Measurements from ENCODE around the gene RAB11FIP3. TPM values are rescaled to one million over a fixed set of nuclear protein-coding genes. Genes with fewer than 3 reads are reported as not detected.

Gene RAB11FIP3
- total RNA-seq, 1 experiment from 2014 or later = 12.8 TPM

DNA sequence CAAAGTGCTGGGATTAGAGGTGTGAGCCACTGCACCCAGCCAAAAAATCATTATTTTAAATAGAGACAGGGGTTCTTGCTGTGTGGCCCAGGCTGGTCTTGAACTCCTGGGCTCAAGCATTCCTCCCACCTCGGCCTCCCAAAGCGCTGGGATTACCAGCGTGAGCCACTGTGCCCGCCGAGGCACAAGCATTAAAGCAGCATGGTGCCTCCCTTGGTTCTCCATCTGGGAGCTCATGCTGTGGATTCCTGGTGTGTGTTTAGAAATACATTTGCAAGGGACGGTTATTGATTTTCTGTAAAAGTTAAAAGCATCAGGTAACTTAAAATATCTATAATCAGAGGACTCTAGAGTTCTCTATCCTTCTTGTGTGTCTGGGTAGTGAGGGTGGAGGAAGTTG lies 87.4 kb downstream of the RAB11FIP3 start (continued):
- TF ChIP-seq, protein P1, sequence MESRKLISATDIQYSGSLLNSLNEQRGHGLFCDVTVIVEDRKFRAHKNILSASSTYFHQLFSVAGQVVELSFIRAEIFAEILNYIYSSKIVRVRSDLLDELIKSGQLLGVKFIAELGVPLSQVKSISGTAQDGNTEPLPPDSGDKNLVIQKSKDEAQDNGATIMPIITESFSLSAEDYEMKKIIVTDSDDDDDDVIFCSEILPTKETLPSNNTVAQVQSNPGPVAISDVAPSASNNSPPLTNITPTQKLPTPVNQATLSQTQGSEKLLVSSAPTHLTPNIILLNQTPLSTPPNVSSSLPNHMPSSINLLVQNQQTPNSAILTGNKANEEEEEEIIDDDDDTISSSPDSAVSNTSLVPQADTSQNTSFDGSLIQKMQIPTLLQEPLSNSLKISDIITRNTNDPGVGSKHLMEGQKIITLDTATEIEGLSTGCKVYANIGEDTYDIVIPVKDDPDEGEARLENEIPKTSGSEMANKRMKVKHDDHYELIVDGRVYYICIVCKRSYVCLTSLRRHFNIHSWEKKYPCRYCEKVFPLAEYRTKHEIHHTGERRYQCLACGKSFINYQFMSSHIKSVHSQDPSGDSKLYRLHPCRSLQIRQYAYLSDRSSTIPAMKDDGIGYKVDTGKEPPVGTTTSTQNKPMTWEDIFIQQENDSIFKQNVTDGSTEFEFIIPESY (IDR thresholded peaks at IDR 0.05; ENCODE audit: extremely low read depth, insufficient replicate concordance, low read length) = no peak

DNA sequence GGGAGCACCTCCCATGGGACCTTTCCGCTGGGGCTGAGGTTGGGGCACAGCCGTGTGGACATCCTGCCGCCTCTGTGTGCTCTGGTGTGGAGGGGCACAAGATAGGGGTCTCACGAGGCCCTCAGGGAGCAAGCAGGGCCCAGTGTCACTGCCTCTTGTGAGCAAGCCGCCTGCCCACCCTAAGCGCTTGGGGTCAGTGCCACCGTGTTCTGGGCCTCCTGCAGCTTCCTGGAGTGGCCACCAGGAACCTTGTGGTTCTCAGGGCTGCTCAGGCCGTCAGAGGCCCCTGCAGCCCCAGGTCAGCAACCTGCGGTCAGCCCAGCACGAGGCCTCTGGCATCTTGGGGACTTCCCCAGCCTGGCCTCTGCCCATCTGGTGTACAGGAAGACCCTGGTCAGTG lies 88.5 kb downstream of the RAB11FIP3 start:
- Histone ChIP-seq H2AFZ (ENCODE audit: low read depth, low read length, poor library complexity, severe bottlenecking) (no peak overlapping the region), H3K4me2 (ENCODE audit: low read length) (no peak overlapping the region), H3K27me3 (ENCODE audit: insufficient read depth, low read length) (no peaks in the 10 kb centered on the region), H3K36me3 (ENCODE audit: control insufficient read depth in 1 of 2, insufficient read depth in 2 of 2, low read length in 2 of 2) (no peaks in the 10 kb centered on the region), H3K9ac (ENCODE audit: low read length) (no peak overlapping the region), H3K4me3 (replicated peaks in 1 of 2; ENCODE audit: low read depth in 1 of 2, low read length in 2 of 2) (no peak overlapping the region), H3K9me3 (ENCODE audit: control insufficient read depth in 1 of 2, insufficient read depth in 1 of 2, low read depth in 1 of 2, low read length in 2 of 2) (no peaks in the 10 kb centered on the region), H3K9me2 (ENCODE audit: insufficient read depth) (no peaks in the 10 kb centered on the region), H3K27ac (ENCODE audit: low read depth, low read length) (no peak overlapping the region), H3K79me2 (ENCODE audit: insufficient read depth, low read length) (no peaks in the 10 kb centered on the region), H4K20me1 (ENCODE audit: insufficient read depth) (no peaks in the 10 kb centered on the region), H3K4me1 (ENCODE audit: control insufficient read depth in 1 of 2, insufficient read depth in 2 of 2, low read length in 2 of 2) (no peaks in the 10 kb centered on the region)
- POLR2A ChIA-PET = no interaction called here
- ATAC-seq (no peak), DNase-seq (ENCODE audit: low read depth, low spot score) (no peak)
- CTCF ChIA-PET = no interaction called here
- no TSS peak for BruUV-seq (replicated peaks)
- intact Hi-C loops (cut with micrococcal nuclease) = no loop called here
- RAD21 ChIA-PET (ENCODE audit: low non-redundant PET in 1 of 2, low total read pairs in 2 of 2, uncharacterized antibody in 2 of 2, unreplicated experiment in 2 of 2) = no interaction called here
- TF ChIP-seq ELF1 (IDR thresholded peaks at IDR 0.05; ENCODE audit: borderline replicate concordance, low read depth) (no peak), POLR2AphosphoS5 (IDR thresholded peaks at IDR 0.05; ENCODE audit: low read depth, low read length) (no peak), YY1 (IDR thresholded peaks at IDR 0.05; ENCODE audit: extremely low read depth, insufficient replicate concordance, low read depth, low read length) (no peak), CEBPB (IDR thresholded peaks at IDR 0.05; ENCODE audit: low read depth) (no peak), SP1 (IDR thresholded peaks at IDR 0.05; ENCODE audit: low read depth) (no peak), EGR1 (IDR thresholded peaks at IDR 0.05; ENCODE audit: low read depth) (no peak)
- TF ChIP-seq, protein P2, sequence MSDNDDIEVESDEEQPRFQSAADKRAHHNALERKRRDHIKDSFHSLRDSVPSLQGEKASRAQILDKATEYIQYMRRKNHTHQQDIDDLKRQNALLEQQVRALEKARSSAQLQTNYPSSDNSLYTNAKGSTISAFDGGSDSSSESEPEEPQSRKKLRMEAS (IDR thresholded peaks at IDR 0.05) = no peak
